SH-SY5Y (cell line): ENCODE measurements around the gene PRKG1.

Source experiments
- GATA2 ChIP-seq: IDR thresholded peaks from 2 replicates; pipeline ENCODE4 v1.6.1; 2011; ENCODE audit warnings: mild to moderate bottlenecking, low read depth, low read length
- GATA3 ChIP-seq: IDR thresholded peaks from 2 replicates; pipeline ENCODE4 v1.6.1; 2011; ENCODE audit warnings: low read depth, mild to moderate bottlenecking, low read length, moderate library complexity

DNA sequence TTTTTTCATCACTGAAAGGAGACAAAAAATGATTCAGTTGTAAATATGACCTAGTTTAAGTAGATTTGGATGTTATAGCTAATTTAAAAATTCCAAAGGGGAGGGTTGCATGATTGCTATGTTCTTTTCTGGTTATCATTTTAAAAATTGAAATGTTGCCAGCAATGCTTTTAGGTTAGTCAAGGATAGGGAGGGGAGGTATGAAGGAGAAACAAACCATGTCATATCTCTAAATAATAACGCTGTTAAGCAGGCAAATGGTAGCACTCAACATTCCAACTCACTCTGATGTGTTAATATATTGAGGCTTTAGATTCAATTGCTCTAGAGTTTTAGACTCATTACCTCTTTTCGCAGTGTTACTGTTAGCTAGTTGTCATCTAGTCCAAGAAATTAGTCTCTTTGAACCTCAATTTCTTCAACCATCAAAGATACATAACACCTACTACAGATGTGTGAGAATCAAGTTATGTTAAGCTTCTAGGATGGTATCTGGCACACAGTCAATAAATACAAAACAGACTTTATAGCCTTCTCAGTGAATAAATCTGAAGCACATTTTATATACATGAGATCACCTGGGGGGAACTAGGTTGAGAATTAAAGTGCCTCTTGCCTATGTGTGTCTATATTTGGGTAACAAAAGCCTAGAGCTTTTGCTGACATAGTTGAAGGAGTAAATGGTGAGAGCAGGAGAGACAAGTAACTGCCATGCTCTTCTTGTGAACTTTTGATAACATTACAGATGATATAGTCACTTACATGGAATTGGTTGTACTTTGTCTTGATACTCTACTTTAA lies 500.2 kb downstream of the PRKG1 start:
- TF ChIP-seq GATA3 (no peak), GATA2 (no peak)
